Measurements from ENCODE around the gene A2ML1. TPM values are rescaled to one million over a fixed set of nuclear protein-coding genes. Genes with fewer than 3 reads are reported as not detected.
"Not testable (repeated sequence)": the region's sequence is repeated elsewhere in the genome, so short reads cannot be mapped to it uniquely, and the experiment has no call there.

Gene A2ML1
- total and polyA plus RNA-seq, 3 donors from 2014 or later, result 20.0 to 81.1 (median 47.6) TPM

DNA sequence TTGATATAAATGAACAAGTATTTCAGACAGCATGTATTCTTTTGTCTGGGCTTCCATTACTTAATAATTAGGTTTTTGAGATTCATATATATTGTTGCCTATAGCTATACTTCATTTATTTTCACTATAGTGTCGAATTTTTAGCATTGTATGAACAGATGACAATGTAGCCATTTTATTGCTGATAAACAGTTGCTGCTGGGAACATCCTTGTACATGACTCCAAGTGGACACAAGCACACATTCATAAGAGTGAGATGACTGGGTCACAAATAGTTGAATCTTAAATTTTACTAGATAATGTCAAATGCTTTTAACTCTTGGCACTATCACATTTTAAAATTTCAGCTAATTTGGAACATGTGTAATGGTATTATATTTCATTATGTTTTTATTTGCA is 72.6 kb downstream of the A2ML1 start:
- 56 to 61% methylated on average over 1 of the region's 1 CpG for WGBS, 2 donors

DNA sequence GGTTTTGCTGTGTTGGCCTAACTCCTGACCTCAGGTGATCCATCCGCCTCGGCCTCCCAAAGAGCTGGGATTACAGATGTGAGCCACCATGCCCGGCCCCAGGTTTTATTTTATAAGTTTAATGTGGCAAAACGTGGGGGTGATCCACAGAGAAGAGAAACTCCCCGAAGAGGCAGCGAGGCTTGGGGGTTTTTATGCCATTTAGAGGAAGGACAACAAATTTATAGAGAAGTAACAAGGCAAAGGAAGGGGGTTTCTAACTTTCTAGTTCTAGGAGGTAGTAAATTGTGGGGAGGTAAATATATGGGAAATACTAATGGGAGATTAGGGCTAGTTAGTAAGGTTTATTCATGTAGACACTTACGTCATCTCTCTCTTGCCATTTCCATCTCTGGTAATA is 74.7 kb downstream of the A2ML1 start:
- H3K4me1 ChIP-seq, result peaks cover 3% of the 10 kb centered on the region
- H3K36me3 ChIP-seq (ENCODE audit: low read depth, missing control alignments), result no peaks in the 10 kb centered on the region
- H3K27me3 ChIP-seq, result no peaks in the 10 kb centered on the region
- TF ChIP-seq POLR2A (IDR thresholded peaks at IDR 0.05), result no peak
- TF ChIP-seq, protein P1, sequence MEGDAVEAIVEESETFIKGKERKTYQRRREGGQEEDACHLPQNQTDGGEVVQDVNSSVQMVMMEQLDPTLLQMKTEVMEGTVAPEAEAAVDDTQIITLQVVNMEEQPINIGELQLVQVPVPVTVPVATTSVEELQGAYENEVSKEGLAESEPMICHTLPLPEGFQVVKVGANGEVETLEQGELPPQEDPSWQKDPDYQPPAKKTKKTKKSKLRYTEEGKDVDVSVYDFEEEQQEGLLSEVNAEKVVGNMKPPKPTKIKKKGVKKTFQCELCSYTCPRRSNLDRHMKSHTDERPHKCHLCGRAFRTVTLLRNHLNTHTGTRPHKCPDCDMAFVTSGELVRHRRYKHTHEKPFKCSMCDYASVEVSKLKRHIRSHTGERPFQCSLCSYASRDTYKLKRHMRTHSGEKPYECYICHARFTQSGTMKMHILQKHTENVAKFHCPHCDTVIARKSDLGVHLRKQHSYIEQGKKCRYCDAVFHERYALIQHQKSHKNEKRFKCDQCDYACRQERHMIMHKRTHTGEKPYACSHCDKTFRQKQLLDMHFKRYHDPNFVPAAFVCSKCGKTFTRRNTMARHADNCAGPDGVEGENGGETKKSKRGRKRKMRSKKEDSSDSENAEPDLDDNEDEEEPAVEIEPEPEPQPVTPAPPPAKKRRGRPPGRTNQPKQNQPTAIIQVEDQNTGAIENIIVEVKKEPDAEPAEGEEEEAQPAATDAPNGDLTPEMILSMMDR (IDR thresholded peaks at IDR 0.05), result no peak
- no peak overlapping the region for H3K4me3 ChIP-seq
- no peak for DNase-seq
- H3K9me3 ChIP-seq, result no peaks in the 10 kb centered on the region
- H3K27ac ChIP-seq, result no peak overlapping the region
- 90 to 95% methylated on average over 7 of the region's 7 CpGs for WGBS, 2 donors
- intact Hi-C loops (cut with DNase I; ENCODE audit: low total_unique reads), result no loop called here

More for the DNA sequence above, 72.6 kb downstream of the A2ML1 start:
- Histone ChIP-seq H3K4me1 (peaks cover 3% of the 10 kb centered on the region), H3K27ac (no peak overlapping the region), H3K36me3 (ENCODE audit: low read depth, missing control alignments) (no peaks in the 10 kb centered on the region), H3K9me3 (no peaks in the 10 kb centered on the region), H3K27me3 (no peaks in the 10 kb centered on the region), H3K4me3 (no peak overlapping the region)
- TF ChIP-seq, protein P1 (IDR thresholded peaks at IDR 0.05), result no peak
- no peak for TF ChIP-seq POLR2A (IDR thresholded peaks at IDR 0.05)
- intact Hi-C loops (cut with DNase I; ENCODE audit: low total_unique reads), result loop anchor here (5.0 kb wide), 1 partner anchor 213 kb away; no protein-coding TSS in a partner anchor
- DNase-seq, result peak; percentile 29

GRCh38 chr12:8899830-8900229 is 77.4 kb downstream of the A2ML1 start:
- TF ChIP-seq, protein P1 (IDR thresholded peaks at IDR 0.05), result no peak
- TF ChIP-seq POLR2A (IDR thresholded peaks at IDR 0.05), result no peak
- no peak for DNase-seq
- Histone ChIP-seq H3K9me3 (no peaks in the 10 kb centered on the region), H3K27ac (no peak overlapping the region), H3K27me3 (no peaks in the 10 kb centered on the region), H3K36me3 (ENCODE audit: low read depth, missing control alignments) (no peaks in the 10 kb centered on the region), H3K4me1 (peaks cover 3% of the 10 kb centered on the region), H3K4me3 (no peak overlapping the region)
- intact Hi-C loops (cut with DNase I; ENCODE audit: low total_unique reads), result no loop called here
- WGBS, 2 donors, result 86 to 87% methylated on average over 6 of the region's 6 CpGs

DNA sequence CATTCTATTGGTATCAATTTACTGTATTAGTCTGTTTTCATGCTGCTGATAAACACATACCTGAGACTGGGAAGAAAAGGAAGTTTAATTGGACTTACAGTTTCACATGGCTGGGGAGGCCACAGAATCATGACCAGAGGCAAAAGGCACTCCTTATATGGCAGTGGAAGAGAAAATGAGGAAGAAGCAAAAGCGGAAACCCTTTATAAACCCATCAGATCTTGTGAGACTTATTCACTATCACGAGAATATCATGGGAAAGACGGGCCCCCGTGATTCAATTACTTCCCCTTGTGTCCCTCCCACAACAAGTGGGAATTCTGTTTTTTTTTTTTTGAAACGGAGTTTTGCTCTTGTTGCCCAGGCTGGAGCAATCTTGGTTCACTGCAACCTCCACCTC is 80.3 kb downstream of the A2ML1 start:
- H3K4me1 ChIP-seq; H3K9me3 ChIP-seq; H3K4me3 ChIP-seq; H3K36me3 ChIP-seq (ENCODE audit: low read depth, missing control alignments); H3K27me3 ChIP-seq; intact Hi-C loops (cut with DNase I; ENCODE audit: low total_unique reads); H3K27ac ChIP-seq; DNase-seq: not testable (repeated sequence)
- WGBS, 2 donors, result 82 to 84% methylated on average over 5 of the region's 5 CpGs

GRCh38 chr12:8903646-8904045 is 81.2 kb downstream of the A2ML1 start:
- Histone ChIP-seq H3K36me3 (ENCODE audit: low read depth, missing control alignments) (no peaks in the 10 kb centered on the region), H3K27ac (no peak overlapping the region), H3K27me3 (no peaks in the 10 kb centered on the region), H3K9me3 (no peaks in the 10 kb centered on the region), H3K4me3 (no peak overlapping the region), H3K4me1 (peaks cover 3% of the 10 kb centered on the region)
- TF ChIP-seq, protein P1 (IDR thresholded peaks at IDR 0.05), result no peak
- TF ChIP-seq POLR2A (IDR thresholded peaks at IDR 0.05), result no peak
- 78 to 90% methylated on average over 3 of the region's 3 CpGs for WGBS, 2 donors
- intact Hi-C loops (cut with DNase I; ENCODE audit: low total_unique reads), result no loop called here
- DNase-seq, result no peak
